ENCODE data around the gene DCLK3.

GRCh38 chr3:36693670-36694069 lies 70.7 kb downstream of the DCLK3 start:
- TF ChIP-seq CTCF (IDR thresholded peaks at IDR 0.05) = no peak
- no peak for TF ChIP-seq EP300 (IDR thresholded peaks at IDR 0.05)

All from tibial nerve (tissue), 4 donors.